GM18907 (cell line): ENCODE data around the gene EP300.
"Not testable (repeated sequence)": the region's sequence is repeated elsewhere in the genome, so short reads cannot be mapped to it uniquely, and the experiment has no call there.

Source experiments
- ATAC-seq: cut with Tn5 transposase; IDR thresholded peaks from one replicate; pipeline ENCODE4 v1.9.1; 2021; ENCODE audit warnings: mild to moderate bottlenecking, moderate library complexity; ENCODE audit not compliant: unreplicated experiment

Gene EP300

GRCh38 chr22:41078931-41079330 is 13.5 kb upstream of the EP300 start:
- no peak for ATAC-seq

DNA sequence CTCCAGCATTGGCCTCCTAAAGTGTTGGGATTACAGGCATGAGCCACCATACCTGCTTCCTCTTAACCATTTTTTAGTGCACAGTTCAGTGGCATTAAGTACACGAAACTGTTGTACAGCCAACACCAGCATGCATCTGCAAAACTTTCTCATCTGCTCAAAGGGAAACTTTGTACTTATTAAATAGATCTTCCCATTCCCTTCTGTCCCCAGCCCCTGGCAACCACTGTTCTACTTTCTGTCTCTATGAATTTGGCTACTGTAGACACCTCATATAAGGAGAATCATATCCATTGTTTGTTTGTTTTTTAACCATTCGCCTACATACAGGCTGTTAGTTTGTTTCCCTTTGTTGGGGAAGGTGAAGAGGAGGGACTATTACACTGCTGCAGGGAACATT is 6.5 kb upstream of the EP300 start:
- no peak for ATAC-seq

DNA sequence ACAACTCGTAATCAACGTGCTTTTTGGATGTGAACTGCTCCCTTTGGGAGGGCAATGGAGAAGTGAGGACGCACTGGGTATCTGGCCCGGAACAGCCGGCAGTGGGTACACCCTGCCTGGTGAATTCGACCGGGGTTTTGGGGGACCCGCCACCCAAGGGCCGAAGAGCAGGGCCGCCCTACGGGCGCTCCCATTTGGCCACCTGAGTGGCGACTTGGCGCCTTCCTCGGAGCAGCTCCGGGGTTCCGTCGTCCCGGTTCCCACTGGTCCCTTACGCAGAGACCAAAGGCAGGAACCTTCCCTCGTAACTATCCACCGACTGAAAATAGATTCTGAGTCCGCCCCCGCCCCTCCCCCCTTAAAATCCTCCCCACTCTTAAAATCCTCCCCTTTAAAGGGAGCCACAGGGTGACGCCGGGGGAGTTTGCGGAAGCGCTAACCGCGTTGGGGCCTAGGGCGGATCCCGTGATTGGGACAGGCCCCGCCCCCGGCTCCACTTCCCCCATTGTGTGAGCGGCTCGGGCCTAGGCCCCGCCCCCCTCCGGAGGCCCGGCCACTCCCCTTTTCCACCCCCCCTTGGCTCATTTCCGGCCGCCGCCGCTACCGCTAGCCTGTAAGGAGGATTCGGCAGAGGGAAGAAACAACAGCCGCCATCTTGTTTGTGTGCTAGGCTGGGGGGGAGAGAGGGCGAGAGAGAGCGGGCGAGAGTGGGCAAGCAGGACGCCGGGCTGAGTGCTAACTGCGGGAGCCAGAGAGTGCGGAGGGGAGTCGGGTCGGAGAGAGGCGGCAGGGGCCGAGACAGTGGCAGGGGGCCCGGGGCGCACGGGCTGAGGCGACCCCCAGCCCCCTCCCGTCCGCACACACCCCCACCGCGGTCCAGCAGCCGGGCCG is 1.0 kb upstream of the EP300 start:
- peak; percentile 73 for ATAC-seq

DNA sequence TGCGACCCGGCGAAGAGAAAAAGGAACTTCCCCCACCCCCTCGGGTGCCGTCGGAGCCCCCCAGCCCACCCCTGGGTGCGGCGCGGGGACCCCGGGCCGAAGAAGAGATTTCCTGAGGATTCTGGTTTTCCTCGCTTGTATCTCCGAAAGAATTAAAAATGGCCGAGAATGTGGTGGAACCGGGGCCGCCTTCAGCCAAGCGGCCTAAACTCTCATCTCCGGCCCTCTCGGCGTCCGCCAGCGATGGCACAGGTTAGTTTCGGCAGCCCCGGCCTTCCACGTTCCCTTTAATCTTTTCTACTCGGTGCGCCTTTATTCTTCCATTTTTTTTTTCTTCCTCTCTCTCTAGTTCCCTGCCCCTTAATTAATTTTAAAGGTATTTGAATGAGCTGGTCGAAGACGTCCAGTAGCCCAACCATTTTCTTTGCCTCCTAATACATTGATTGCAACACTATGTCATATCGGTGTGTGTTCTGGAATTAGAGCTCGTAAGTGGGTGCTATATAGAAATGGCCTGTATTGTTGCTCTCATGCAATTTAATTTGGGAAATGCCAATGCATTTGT is 537 bp downstream of the EP300 start:
- ATAC-seq = no peak

DNA sequence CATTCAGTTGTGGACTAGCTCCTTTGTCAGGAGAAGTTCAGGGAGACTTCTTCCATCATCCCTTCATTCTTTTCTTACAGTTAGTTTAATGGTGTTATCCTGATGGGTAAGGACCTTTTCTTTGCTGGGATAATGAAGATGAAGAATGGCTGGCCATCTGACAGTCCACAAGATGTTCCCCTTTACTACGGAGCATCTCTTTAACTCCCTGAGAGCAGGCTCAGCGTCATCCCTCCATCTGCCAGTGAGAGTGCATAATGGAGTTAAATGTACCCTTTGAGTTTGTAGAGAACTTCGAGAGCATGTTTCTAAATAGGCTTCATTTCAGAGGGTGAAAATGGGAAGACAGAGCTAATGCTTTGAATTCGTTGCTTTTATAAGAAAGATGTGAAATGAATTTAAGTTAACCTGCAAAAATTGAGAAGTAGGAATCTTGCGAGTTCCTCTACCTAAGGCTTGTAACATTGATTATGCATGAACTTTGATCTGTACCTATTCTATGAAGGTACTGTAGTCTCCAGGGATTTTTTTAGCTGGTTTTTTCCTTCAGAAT is 1.7 kb downstream of the EP300 start:
- ATAC-seq = no peak

- ATAC-seq = no peak
Observed at GRCh38 chr22:41096391-41096790, 4.0 kb downstream of the EP300 start.

GRCh38 chr22:41096841-41097240 is 4.4 kb downstream of the EP300 start:
- ATAC-seq = no peak

DNA sequence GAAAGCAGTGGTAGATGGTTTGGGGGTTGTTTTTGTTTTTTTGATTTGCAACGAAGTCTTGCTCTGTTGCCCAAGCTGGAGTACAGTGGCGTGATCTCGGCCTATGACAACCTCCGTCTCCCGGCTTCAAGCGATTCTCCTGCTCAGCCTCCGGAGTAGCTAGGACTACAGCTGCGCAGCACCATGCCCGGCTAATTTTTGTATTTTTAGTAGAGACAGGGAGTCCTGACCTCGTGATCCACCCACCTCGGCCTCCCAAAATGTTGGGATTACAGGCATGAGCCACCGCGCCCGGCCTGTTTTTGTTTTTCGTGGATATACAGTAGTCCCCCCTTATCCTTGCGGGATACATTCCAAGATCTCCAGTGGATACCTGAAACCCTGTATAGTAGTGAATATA is 6.6 kb downstream of the EP300 start:
- no peak for ATAC-seq

- no peak for ATAC-seq
Observed at GRCh38 chr22:41106122-41106968, 14.0 kb downstream of the EP300 start.

DNA sequence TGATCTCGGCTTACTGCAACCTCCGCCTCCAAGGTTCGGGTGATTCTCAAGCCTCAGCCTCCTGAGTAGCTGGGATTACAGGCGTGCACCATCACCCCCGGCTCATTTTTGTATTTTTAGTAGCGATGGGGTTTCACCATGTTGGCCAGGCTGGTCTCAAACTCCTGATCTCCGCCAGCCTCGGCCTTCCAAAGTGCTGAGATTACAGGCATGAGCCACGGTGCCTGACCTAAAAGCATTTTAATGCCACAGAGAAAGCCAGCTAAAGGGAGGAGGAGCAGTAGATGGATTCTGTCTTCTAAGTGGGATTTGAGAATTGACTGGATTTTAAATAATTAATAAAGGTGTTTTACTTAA is 14.6 kb downstream of the EP300 start:
- not testable (repeated sequence) for ATAC-seq

GRCh38 chr22:41110968-41111367 is 18.6 kb downstream of the EP300 start:
- no peak for ATAC-seq

- no peak for ATAC-seq
Observed at GRCh38 chr22:41116342-41116741, 23.9 kb downstream of the EP300 start.

GRCh38 chr22:41117127-41117965 is 25.0 kb downstream of the EP300 start:
- no peak for ATAC-seq

DNA sequence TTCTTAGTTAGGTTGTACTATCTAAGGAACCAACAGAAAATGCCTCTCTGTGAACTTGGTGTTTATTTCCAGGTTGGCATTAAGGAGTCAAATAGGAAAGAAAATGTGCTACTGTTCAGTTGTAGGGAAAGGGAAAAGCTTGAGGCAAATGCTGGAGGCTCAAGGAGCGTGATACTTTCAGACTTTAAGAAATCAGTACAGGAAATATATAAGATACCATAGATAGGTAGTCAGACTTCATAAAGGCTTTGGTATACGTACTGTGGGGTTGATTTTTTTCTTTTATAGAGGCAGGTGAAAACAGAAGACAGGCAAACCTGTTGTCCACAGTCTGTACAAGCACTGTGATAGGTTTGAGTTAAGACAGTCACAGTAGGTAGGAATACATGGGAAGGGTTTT is 30.8 kb downstream of the EP300 start:
- no peak for ATAC-seq

DNA sequence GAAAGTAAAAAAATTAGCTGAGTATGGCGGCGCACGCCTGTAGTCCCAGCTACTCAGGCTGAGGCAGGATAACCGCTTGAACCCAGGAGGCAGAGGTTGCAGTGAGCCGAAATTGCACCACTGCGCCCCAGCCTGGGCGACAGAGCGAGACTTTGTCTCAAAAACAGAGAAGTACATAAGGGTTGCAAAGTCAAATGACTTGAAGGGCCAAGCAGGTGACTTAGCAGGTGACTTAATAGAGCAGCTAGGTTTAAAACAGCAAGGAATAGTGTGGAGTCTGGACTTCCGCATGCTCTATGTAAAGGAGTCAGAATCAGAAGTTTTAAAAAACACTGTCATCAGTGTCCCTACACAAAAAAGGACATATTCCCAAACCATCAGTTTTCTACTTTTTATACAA is 31.7 kb downstream of the EP300 start:
- no peak for ATAC-seq

DNA sequence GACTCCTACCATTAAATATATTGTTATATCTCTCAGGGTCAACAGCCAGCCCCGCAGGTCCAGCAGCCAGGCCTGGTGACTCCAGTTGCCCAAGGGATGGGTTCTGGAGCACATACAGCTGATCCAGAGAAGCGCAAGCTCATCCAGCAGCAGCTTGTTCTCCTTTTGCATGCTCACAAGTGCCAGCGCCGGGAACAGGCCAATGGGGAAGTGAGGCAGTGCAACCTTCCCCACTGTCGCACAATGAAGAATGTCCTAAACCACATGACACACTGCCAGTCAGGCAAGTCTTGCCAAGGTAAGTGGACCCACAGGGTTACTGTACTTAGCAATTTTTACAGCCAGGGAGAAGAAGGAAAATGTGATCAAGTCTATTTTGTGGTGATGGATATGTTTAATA is 35.1 kb downstream of the EP300 start:
- no peak for ATAC-seq

- ATAC-seq = no peak
Observed at GRCh38 chr22:41128606-41129005, 36.2 kb downstream of the EP300 start.

DNA sequence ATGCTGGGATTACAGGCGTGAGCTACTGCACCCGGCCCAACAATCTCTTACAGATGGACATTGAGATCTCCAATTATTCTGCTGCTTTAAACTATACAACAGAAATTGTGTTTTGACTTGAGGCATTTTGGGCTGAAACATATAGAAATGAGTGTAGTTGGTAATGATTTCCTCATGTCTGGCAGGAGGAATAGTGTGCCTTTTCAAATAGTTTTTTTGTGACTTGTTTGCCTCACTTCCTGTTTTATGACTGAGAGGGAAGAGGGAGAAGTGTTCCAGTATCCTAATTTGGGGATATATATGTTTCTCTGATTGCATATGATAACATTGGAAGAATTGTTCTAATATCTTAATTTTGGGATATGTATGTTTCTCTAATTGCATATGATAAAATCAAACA is 40.2 kb downstream of the EP300 start:
- no peak for ATAC-seq

- no peak for ATAC-seq
Observed at GRCh38 chr22:41140365-41140957, 48.1 kb downstream of the EP300 start.

GRCh38 chr22:41145921-41146320 is 53.5 kb downstream of the EP300 start:
- not testable (repeated sequence) for ATAC-seq
